Endothelial cell of umbilical vein (primary cell): ENCODE results near the gene TSC22D1. TPM values are rescaled to one million over a fixed set of nuclear protein-coding genes. Genes with fewer than 3 reads are reported as not detected.

Experiments used
- BruUV-seq: library from RNA; stranded (reverse); fragments of 400-500 nt; replicated peaks from 2 replicates; lab custom pipeline; 2021; lab: Mats Ljungman, UMichigan
- CTCF ChIA-PET: fragments of 300-600, 350-600 bp; sonication (Branson Sonifier 250); formaldehyde crosslinking; loops from one replicate; lab custom pipeline; 2021; ENCODE audit warnings: antibody characterized with exemption, inconsistent platforms; lab: Charles Lee
- POLR2A ChIA-PET: fragments of 300-600, 350-600 bp; sonication (Branson Sonifier 250); formaldehyde crosslinking; loops from one replicate; lab custom pipeline; 2021; ENCODE audit warnings: antibody characterized with exemption, inconsistent platforms; lab: Charles Lee
- DNase-seq: peaks from one replicate; pipeline ENCODE4 v3.0.0-alpha.2; 2011; ENCODE audit warnings: low read depth, low spot score
- FAIRE-seq: peaks from 2 replicates; lab custom pipeline; 2011; peaks lifted over from hg19 to GRCh38; lab: Jason Lieb, UNC
- H2AFZ ChIP-seq: 2 replicates; pipeline ENCODE4 v1.6.0; 2012; ENCODE audit warnings: low read depth, low read length, control low read depth, inconsistent platforms
- H3K27ac ChIP-seq: 2 replicates; pipeline ENCODE4 v1.5.1; 2011; ENCODE audit warnings: low read depth, mild to moderate bottlenecking, control low read depth, low read length, moderate library complexity; ENCODE audit not compliant: insufficient read depth
- H3K27me3 ChIP-seq, 2 experiments: 2 replicates each; pipeline versions ENCODE4 v1.6.0 to v1.6.1; 2011; ENCODE audit warnings: low read length in 2 of 2, mixed read lengths in 1 of 2; ENCODE audit not compliant: control insufficient read depth in 2 of 2, insufficient read depth in 2 of 2
- H3K36me3 ChIP-seq, 2 experiments: 2 replicates in 1 of 2; 3 replicates in 1 of 2; pipeline ENCODE4 v1.5.1; 2011; ENCODE audit warnings: low read length in 2 of 2, mild to moderate bottlenecking in 1 of 2, moderate library complexity in 1 of 2; ENCODE audit not compliant: control insufficient read depth in 2 of 2, insufficient read depth in 2 of 2; ENCODE audit errors: extremely low read depth in 1 of 2
- H3K4me1 ChIP-seq: 3 replicates; pipeline ENCODE4 v1.5.1; 2011; ENCODE audit warnings: mild to moderate bottlenecking, low read length; ENCODE audit not compliant: control insufficient read depth, insufficient read depth; ENCODE audit errors: extremely low read depth
- H3K4me2 ChIP-seq: 2 replicates; pipeline ENCODE4 v1.6.1; 2011; ENCODE audit warnings: low read length, control low read depth, mixed read lengths; ENCODE audit not compliant: insufficient read depth
- H3K4me3 ChIP-seq, 3 experiments: fragments of 200-600 bp in 1 of 3; sonication (generic), shearing (Covaris generic) in 1 of 3; replicated peaks in 1 of 3; 2 replicates each; pipeline ENCODE4 v1.5.1; 2011 to 2016; ENCODE audit warnings: control low read depth in 3 of 3, low read length in 3 of 3, mild to moderate bottlenecking in 2 of 3, inconsistent platforms in 1 of 3, low read depth in 1 of 3, moderate library complexity in 1 of 3; ENCODE audit not compliant: insufficient read depth in 1 of 3
- H3K79me2 ChIP-seq: 2 replicates; pipeline ENCODE4 v1.6.0; 2012; ENCODE audit warnings: low read length, inconsistent platforms; ENCODE audit not compliant: control insufficient read depth, insufficient read depth
- H3K9ac ChIP-seq: replicated peaks from 2 replicates; pipeline ENCODE3; 2011; ENCODE audit warnings: low read length, control low read depth; ENCODE audit not compliant: insufficient read depth; ENCODE audit errors: extremely low read depth
- H3K9me1 ChIP-seq: replicated peaks from 3 replicates; pipeline ENCODE4 v1.6.0; 2011; ENCODE audit warnings: mild to moderate bottlenecking, low read length; ENCODE audit not compliant: control insufficient read depth, insufficient read depth; ENCODE audit errors: extremely low read depth
- H3K9me3 ChIP-seq: replicated peaks from 2 replicates; pipeline ENCODE4 v1.5.1; 2012; ENCODE audit warnings: low read length, inconsistent platforms; ENCODE audit not compliant: control insufficient read depth, insufficient read depth
- H4K20me1 ChIP-seq: replicated peaks from 2 replicates; pipeline ENCODE3; 2011; ENCODE audit warnings: mild to moderate bottlenecking, low read length; ENCODE audit not compliant: control insufficient read depth, insufficient read depth; ENCODE audit errors: extremely low read depth
- EZH2 ChIP-seq: IDR thresholded peaks from 2 replicates; pipeline ENCODE4 v1.6.1; 2012; ENCODE audit warnings: borderline replicate concordance, low read depth, mild to moderate bottlenecking, moderate library complexity, low read length, inconsistent platforms; ENCODE audit not compliant: severe bottlenecking
- FOS ChIP-seq: IDR thresholded peaks from 2 replicates; pipeline ENCODE4 v1.6.1; 2011; ENCODE audit warnings: mild to moderate bottlenecking, low read length, moderate library complexity, borderline replicate concordance; ENCODE audit not compliant: insufficient read depth
- GATA2 ChIP-seq: IDR thresholded peaks from 2 replicates; pipeline ENCODE4 v1.7.0; 2011; ENCODE audit warnings: low read depth, mild to moderate bottlenecking, moderate library complexity, mixed read lengths, low read length; ENCODE audit not compliant: insufficient read length, insufficient read depth
- JUN ChIP-seq: IDR thresholded peaks from 2 replicates; pipeline ENCODE4 v1.6.1; 2011; ENCODE audit warnings: borderline replicate concordance, low read depth; ENCODE audit not compliant: insufficient read length, insufficient read depth
- MYC ChIP-seq: IDR thresholded peaks from one replicate; pipeline ENCODE4 v1.6.1; 2011; ENCODE audit warnings: mild to moderate bottlenecking, low read depth, low read length
- POLR2A ChIP-seq: IDR thresholded peaks from 2 replicates; pipeline ENCODE4 v1.6.1; 2012; ENCODE audit warnings: low read depth, mild to moderate bottlenecking, control low read depth, low read length
- POLR2AphosphoS5 ChIP-seq: IDR thresholded peaks from 2 replicates; pipeline ENCODE4 v1.6.1; 2012; ENCODE audit warnings: low read depth, mild to moderate bottlenecking, control low read depth, low read length, moderate library complexity; ENCODE audit not compliant: insufficient read depth
- dilution Hi-C: fragments of 300-500 bp; cut with MboI; formaldehyde crosslinking; loops from one replicate; pipeline ENCODE4 v1.15.0; 2019; ENCODE audit warnings: low sequenced_read_pairs; ENCODE audit not compliant: extremely low pct_ligation_motif_present
- intact Hi-C: fragments of 100-400 bp; cut with micrococcal nuclease; formaldehyde crosslinking; loops from one replicate; pipeline ENCODE4 v1.10.0; 2022
- polyA plus RNA-seq, 4 experiments: library from polyadenylated mRNA; depleted of rRNA in 3 of 4; stranded (reverse) in 3 of 4; unstranded in 1 of 4; fragments of >200 nt; gene quantifications; 2 replicates each; pipeline versions ENCODE4 v1.2.1 to v1.2.3, GENCODE V29; 2011 to 2012; ENCODE audit warnings: missing spikeins in 1 of 4
- total RNA-seq: library from RNA; stranded (reverse); gene quantifications from 2 replicates; pipeline ENCODE4 v1.2.3, GENCODE V29; 2021
- TF ChIP-seq, protein P1 (sequence below), 2 donors: IDR thresholded peaks; 1 replicate in 1 of 2; 2 replicates in 1 of 2; pipeline ENCODE4 v1.5.1; 2011; ENCODE audit warnings: low read length in 2 of 2, mild to moderate bottlenecking in 2 of 2, moderate library complexity in 2 of 2, control low read depth in 1 of 2, inconsistent platforms in 1 of 2, low read depth in 1 of 2; ENCODE audit not compliant: insufficient read depth in 1 of 2; ENCODE audit errors: extremely low read depth in 1 of 2

The TSC22D1 gene
- total and polyA plus RNA-seq, 2 donors (not counting 3 experiments of a cell fraction or from before 2014, with no cell fraction given): 47.7 to 51.8 TPM

GRCh38 chr13:44507639-44508038 is 68.5 kb downstream of the TSC22D1 start:
- Histone ChIP-seq H3K9me3 (no peaks in the 10 kb centered on the region), H3K9ac (no peak overlapping the region), H4K20me1 (peaks cover under 1% of the 10 kb centered on the region), H3K27ac (no peak overlapping the region), H3K79me2 (no peaks in the 10 kb centered on the region), H3K4me1 (peaks cover 7% of the 10 kb centered on the region), H3K36me3 (no peaks in the 10 kb centered on the region), H3K27me3 (no peaks in the 10 kb centered on the region), H3K4me2 (no peak overlapping the region), H2AFZ (no peak overlapping the region), H3K4me3 (no peak overlapping the region), H3K9me1 (no peaks in the 10 kb centered on the region)
- DNase-seq: no peak
- ChIA-PET CTCF (interaction anchor here (0.9 to 1.4 kb wide), 4 partner anchors 23 to 66 kb away, joined by 3 to 5 read pairs (median 4); no protein-coding TSS in a partner anchor), POLR2A (no interaction called here)
- BruUV-seq: no TSS peak
- FAIRE-seq: no peak
- dilution Hi-C loops: no loop called here
- TF ChIP-seq FOS: no peak
- no peak for TF ChIP-seq POLR2A
- TF ChIP-seq JUN: no peak
- TF ChIP-seq EZH2: no peak
- no peak for TF ChIP-seq POLR2AphosphoS5
- intact Hi-C loops: no loop called here

GRCh38 chr13:44506719-44507118 is 69.4 kb downstream of the TSC22D1 start:
- intact Hi-C loops: no loop called here
- no peak overlapping the region for H3K9ac ChIP-seq
- H3K4me2 ChIP-seq: no peak overlapping the region
- peaks cover 7% of the 10 kb centered on the region for H3K4me1 ChIP-seq
- FAIRE-seq (no peak), DNase-seq (no peak)
- H3K9me3 ChIP-seq: no peaks in the 10 kb centered on the region
- BruUV-seq: no TSS peak
- POLR2A ChIA-PET: no interaction called here
- H2AFZ ChIP-seq: no peak overlapping the region
- no peak for TF ChIP-seq MYC
- no peak for TF ChIP-seq POLR2AphosphoS5
- TF ChIP-seq GATA2: no peak
- no peak for TF ChIP-seq POLR2A
- TF ChIP-seq, protein P1, sequence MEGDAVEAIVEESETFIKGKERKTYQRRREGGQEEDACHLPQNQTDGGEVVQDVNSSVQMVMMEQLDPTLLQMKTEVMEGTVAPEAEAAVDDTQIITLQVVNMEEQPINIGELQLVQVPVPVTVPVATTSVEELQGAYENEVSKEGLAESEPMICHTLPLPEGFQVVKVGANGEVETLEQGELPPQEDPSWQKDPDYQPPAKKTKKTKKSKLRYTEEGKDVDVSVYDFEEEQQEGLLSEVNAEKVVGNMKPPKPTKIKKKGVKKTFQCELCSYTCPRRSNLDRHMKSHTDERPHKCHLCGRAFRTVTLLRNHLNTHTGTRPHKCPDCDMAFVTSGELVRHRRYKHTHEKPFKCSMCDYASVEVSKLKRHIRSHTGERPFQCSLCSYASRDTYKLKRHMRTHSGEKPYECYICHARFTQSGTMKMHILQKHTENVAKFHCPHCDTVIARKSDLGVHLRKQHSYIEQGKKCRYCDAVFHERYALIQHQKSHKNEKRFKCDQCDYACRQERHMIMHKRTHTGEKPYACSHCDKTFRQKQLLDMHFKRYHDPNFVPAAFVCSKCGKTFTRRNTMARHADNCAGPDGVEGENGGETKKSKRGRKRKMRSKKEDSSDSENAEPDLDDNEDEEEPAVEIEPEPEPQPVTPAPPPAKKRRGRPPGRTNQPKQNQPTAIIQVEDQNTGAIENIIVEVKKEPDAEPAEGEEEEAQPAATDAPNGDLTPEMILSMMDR (IDR thresholded peaks at IDR 0.05; ENCODE audit: extremely low read depth in 1 of 2, insufficient read depth in 1 of 2, low read depth in 1 of 2, low read length in 2 of 2): no peak
- no peak overlapping the region for H3K27ac ChIP-seq
- H3K9me1 ChIP-seq: no peaks in the 10 kb centered on the region
- no peak overlapping the region for H3K4me3 ChIP-seq
- H3K27me3 ChIP-seq: no peaks in the 10 kb centered on the region
- no peaks in the 10 kb centered on the region for H3K36me3 ChIP-seq
- CTCF ChIA-PET: interaction anchor here (0.7 kb wide), 1 partner anchor 24 kb away, joined by 3 read pairs; no protein-coding TSS in a partner anchor
- dilution Hi-C loops: no loop called here
- H3K79me2 ChIP-seq: no peaks in the 10 kb centered on the region
- H4K20me1 ChIP-seq: peaks cover 2% of the 10 kb centered on the region
